Lower leg skin (tissue), 4 donors: ENCODE data around the gene THSD4. TPM values are rescaled to one million over a fixed set of nuclear protein-coding genes. Genes with fewer than 3 reads are reported as not detected.

Source experiments
- DNase-seq, 2 donors: peaks; one replicate each; pipeline ENCODE4 v3.0.0-alpha.2; 2019; ENCODE audit warnings: low spot score in 2 of 2
- H3K4me3 ChIP-seq: fragments of 200-600 bp; sonication (generic); 2 replicates; pipeline ENCODE4 v1.5.1; 2017; ENCODE audit warnings: mild to moderate bottlenecking, low read depth; ENCODE audit not compliant: poor library complexity, severe bottlenecking
- POLR2A ChIP-seq, 2 donors: fragments of 450-650 bp; IDR thresholded peaks; one replicate each; pipeline ENCODE4 v1.6.1; 2016 to 2017; ENCODE audit warnings: antibody characterized with exemption in 2 of 2, mild to moderate bottlenecking in 1 of 2, moderate library complexity in 1 of 2
- WGBS, 2 donors: methylation state at CpG; one replicate each; pipeline ENCODE4 v1.1.5; 2018; 5-methylcytosine and 5-hydroxymethylcytosine counted together
- intact Hi-C: fragments of 100-400 bp; cut with DNase I; formaldehyde crosslinking; loops from one replicate; pipeline ENCODE4 v1.15.0; 2023; ENCODE audit warnings: low total_unique reads
- total RNA-seq, 4 donors: library from RNA; depleted of rRNA; stranded (reverse); fragments of >200 nt; gene quantifications; one replicate each; pipeline ENCODE4 v1.1.0, GENCODE V29; 2016
- TF ChIP-seq, protein P1 (sequence below), 3 donors: fragments of 450-650 bp; IDR thresholded peaks; one replicate each; pipeline ENCODE4 v1.5.1; 2016; ENCODE audit warnings: antibody characterized with exemption in 3 of 3, mild to moderate bottlenecking in 3 of 3, moderate library complexity in 2 of 3

THSD4 gene
- total RNA-seq, 4 donors from 2014 or later: 9.3 to 39.2 (median 32.8) TPM

DNA sequence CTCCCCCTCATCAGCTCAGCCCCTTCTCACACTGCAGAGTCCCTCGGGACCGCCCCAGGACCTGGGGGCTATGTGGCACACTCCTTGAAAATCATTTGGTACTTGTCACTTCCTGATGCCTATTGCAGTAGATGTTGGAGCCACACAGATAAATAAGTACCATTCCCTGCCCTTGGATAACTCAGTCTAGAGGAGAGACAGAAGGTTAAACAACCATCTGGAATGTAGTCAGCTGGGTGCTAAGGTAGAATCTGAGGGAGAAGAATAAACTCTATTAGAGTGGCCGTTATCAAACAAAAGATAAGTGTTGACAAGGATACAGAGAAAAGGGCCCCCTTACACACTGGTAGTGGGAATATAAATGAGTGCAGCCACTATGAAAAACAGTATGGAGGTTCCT is 582.8 kb downstream of the THSD4 start:
- 77 to 94% methylated on average over 3 of the region's 3 CpGs for WGBS, 2 donors
- intact Hi-C loops: no loop called here
- H3K4me3 ChIP-seq: no peak overlapping the region
- no peak for TF ChIP-seq POLR2A (IDR thresholded peaks at IDR 0.05)
- TF ChIP-seq, protein P1, sequence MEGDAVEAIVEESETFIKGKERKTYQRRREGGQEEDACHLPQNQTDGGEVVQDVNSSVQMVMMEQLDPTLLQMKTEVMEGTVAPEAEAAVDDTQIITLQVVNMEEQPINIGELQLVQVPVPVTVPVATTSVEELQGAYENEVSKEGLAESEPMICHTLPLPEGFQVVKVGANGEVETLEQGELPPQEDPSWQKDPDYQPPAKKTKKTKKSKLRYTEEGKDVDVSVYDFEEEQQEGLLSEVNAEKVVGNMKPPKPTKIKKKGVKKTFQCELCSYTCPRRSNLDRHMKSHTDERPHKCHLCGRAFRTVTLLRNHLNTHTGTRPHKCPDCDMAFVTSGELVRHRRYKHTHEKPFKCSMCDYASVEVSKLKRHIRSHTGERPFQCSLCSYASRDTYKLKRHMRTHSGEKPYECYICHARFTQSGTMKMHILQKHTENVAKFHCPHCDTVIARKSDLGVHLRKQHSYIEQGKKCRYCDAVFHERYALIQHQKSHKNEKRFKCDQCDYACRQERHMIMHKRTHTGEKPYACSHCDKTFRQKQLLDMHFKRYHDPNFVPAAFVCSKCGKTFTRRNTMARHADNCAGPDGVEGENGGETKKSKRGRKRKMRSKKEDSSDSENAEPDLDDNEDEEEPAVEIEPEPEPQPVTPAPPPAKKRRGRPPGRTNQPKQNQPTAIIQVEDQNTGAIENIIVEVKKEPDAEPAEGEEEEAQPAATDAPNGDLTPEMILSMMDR (IDR thresholded peaks at IDR 0.05): no peak
- DNase-seq: no peak

DNA sequence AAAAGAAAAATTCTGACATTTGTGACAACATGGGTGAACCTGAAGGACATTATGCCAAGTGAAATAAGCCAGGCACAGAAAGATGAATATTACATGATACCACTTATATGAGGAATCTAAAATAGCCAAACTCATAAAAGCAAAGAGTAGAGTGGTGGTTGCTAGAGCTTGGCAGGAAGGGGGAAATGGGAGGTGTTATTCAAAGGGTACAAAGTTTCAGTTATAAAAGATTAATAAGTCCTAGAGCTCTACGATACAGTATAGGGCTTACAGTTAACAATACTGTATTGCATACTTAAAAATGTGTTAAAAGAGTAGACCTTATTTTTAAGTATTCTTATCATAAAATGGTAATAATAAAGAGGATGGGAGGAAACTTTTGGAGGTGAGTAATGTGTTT is 583.5 kb downstream of the THSD4 start:
- no peak for TF ChIP-seq POLR2A (IDR thresholded peaks at IDR 0.05)
- TF ChIP-seq, protein P1 (IDR thresholded peaks at IDR 0.05): no peak
- WGBS, 2 donors: 85 to 96% methylated on average over 1 of the region's 1 CpG
- intact Hi-C loops: no loop called here
- no peak for DNase-seq
- H3K4me3 ChIP-seq: no peak overlapping the region

DNA sequence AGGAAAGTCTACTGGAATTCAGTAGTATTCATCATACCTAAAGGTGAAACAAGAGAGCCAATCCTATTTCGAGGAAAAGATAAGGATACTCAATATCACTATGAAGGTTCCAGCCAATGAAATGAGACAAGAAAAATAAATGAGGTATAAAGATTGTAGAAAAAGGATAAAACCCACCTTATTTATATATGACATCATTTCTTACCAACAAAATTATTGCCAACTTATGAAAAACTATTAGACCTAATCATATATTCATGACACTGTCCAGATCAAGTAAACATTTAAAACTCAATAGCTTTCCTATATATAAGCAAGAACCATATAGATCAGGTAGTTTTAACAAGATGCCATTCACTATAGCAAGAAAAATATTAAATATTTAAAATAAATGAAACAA is 584.7 kb downstream of the THSD4 start:
- TF ChIP-seq, protein P1 (IDR thresholded peaks at IDR 0.05): no peak
- TF ChIP-seq POLR2A (IDR thresholded peaks at IDR 0.05): no peak
- H3K4me3 ChIP-seq: no peak overlapping the region
- 95 to 98% methylated on average over 1 of the region's 1 CpG for WGBS, 2 donors
- intact Hi-C loops: no loop called here
- no peak for DNase-seq

DNA sequence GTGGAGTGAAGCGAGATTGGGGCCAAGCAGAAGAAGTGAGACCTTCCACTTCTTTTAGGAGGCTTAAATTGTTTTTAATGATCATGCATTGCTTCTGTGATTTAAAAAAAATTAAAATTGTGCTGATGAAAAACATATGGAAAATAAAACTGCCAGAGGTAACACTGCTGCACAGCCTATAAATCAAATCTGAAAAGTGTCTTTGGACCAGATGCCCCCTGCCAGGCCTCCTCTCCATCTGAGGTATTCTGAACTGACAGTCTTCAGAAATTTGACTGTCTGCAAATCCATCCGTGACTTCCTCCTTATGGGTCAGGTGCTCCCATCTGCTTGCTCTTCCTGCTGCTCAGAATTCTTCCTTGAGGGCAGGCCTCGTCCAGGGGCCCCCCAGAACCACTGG is 586.5 kb downstream of the THSD4 start:
- no peak for TF ChIP-seq POLR2A (IDR thresholded peaks at IDR 0.05)
- TF ChIP-seq, protein P1 (IDR thresholded peaks at IDR 0.05): no peak
- H3K4me3 ChIP-seq: no peak overlapping the region
- DNase-seq: no peak
- WGBS, 2 donors: 81 to 83% methylated on average over 3 of the region's 3 CpGs
- intact Hi-C loops: no loop called here

DNA sequence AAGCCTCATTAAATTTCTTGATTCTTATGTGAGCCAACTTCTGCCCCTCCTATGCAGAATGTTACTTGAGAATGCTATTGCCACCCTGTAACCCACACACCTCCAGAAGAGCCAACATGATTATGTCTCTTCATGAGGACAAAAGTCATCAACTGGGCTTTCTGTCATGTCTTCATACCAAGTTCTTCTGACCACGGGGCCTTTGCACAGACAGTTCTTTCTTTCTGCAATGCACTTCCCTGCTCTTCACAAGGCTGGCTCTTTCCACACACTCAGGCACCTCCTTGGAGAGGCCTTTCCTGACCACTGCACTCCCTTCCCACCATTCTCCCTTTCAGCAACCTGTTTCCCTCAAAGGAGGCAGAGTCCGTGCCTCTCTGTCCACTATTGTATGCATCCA is 587.2 kb downstream of the THSD4 start:
- no peak overlapping the region for H3K4me3 ChIP-seq
- WGBS, 2 donors: 94% methylated on average over 2 of the region's 2 CpGs
- TF ChIP-seq, protein P1 (IDR thresholded peaks at IDR 0.05): no peak
- no peak for TF ChIP-seq POLR2A (IDR thresholded peaks at IDR 0.05)
- intact Hi-C loops: no loop called here
- no peak for DNase-seq

DNA sequence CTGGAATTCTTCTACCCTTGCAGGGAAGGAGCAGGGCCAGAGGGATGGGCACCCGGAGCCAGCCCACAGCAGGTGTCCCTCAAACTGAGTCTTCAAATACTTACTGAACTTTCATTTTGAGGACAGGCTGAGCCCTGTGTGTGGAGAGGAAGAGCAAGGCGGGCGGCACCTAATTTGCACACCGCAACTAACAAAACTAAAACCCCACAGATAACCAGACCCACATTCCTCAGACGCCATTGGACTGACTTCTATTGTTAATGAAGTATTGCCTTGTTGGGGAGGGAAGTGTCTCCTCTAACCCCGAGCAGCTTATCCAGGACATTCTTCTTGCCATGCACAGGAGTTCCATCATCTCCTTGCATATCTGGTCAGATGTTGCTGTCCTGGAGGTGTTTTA is 589.9 kb downstream of the THSD4 start:
- DNase-seq: no peak
- TF ChIP-seq, protein P1 (IDR thresholded peaks at IDR 0.05): no peak
- no peak for TF ChIP-seq POLR2A (IDR thresholded peaks at IDR 0.05)
- no peak overlapping the region for H3K4me3 ChIP-seq
- intact Hi-C loops: no loop called here
- WGBS, 2 donors: 84 to 91% methylated on average over 6 of the region's 6 CpGs
